ENCODE data around the gene LRRFIP2.

- no peak for TF ChIP-seq CTCF (IDR thresholded peaks at IDR 0.05)
- TF ChIP-seq POLR2A (IDR thresholded peaks at IDR 0.05), result no peak
- no peak for TF ChIP-seq EP300 (IDR thresholded peaks at IDR 0.05)
These were observed 137.0 kb downstream of the LRRFIP2 start for GRCh38 chr3:37037352-37037751.
